ENCODE measurements around the gene DDX27.
"Not testable (repeated sequence)": the region's sequence is repeated elsewhere in the genome, so short reads cannot be mapped to it uniquely, and the experiment has no call there.

DDX27 gene

DNA sequence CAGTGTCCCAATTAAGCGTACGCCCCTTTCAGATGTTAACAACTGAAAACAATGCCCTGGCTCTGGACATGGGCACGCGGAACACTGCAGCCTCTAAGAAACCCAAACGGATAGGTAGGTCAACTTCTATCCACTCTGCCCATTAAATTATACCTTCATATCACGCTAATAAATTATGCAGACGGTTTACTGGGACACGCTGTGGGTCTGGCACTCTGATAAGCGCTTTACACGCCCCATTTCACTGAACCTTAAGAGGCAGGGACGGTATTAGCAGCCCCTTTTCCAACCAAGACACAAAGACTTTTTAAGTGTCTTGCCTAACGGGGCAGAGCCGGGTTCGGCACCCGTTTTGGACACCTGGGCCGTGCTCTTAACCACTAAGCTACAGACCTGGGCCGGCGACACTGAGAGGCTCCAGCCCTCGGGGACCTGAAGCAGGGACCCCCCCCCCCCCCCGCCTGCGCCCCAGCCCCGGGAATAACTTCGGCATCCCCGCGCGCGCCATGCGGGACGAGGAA lies 31.8 kb upstream of the DDX27 start:
- no peak for DNase-seq (ENCODE audit: low spot score)
- Histone ChIP-seq H3K27ac (peak overlapping the region; percentile 87 to 96), H3K4me3 (peak overlapping the region; percentile 94)
- TF ChIP-seq, protein P1, sequence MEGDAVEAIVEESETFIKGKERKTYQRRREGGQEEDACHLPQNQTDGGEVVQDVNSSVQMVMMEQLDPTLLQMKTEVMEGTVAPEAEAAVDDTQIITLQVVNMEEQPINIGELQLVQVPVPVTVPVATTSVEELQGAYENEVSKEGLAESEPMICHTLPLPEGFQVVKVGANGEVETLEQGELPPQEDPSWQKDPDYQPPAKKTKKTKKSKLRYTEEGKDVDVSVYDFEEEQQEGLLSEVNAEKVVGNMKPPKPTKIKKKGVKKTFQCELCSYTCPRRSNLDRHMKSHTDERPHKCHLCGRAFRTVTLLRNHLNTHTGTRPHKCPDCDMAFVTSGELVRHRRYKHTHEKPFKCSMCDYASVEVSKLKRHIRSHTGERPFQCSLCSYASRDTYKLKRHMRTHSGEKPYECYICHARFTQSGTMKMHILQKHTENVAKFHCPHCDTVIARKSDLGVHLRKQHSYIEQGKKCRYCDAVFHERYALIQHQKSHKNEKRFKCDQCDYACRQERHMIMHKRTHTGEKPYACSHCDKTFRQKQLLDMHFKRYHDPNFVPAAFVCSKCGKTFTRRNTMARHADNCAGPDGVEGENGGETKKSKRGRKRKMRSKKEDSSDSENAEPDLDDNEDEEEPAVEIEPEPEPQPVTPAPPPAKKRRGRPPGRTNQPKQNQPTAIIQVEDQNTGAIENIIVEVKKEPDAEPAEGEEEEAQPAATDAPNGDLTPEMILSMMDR (IDR thresholded peaks at IDR 0.05): no peak

DNA sequence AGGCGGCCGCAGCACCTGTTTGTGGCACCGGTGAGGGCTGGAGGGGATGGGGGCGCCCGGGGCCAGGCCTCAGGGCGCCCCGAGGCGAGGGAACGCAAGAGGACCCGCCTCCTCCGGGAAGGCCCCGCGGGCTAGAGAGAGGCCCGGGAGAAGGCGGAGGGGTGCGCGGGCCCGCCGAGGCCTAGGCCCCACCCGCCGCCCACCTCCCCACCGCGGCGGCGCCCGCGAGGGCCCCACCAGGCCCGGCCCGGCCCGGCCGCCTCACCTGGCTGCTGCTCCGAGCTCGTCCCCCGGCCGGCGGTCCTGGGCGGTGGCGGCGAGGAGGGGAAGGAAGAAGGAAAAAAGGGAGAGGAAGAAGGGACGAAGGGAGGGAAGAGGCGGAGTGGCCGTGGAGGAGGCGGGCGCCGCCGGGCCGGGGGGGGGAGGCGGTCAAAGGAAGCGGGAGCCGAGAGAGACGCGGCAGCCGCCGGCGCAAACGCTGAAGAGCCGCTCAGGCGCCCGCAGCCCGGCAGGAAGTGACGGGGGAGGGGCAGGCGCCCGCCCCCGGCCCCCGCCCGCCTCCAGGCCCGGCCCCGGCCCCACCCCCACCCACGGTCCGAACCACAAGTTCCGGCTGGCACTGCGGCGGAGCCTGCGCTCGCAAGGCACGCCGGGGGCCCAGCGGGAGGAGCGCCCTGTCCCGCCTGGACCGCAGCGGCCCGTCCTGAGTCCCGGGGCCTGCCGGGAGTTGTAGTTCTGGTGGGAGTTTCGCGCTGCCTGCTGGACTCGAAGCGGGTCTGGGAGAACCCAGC lies 31.2 kb upstream of the DDX27 start, which contains the start of gene STAU1:
TSS of gene STAU1 (minus strand) at position 484 of the 791 bp plus-strand sequence. CDS start 22,133 bp downstream, outside the sequence.
- Histone ChIP-seq H3K4me3 (peak within 1 kb of the TSS; percentile 94), H3K27ac (peak within 1 kb of the TSS; percentile 87 to 96)
- peak; percentile 96 for DNase-seq (ENCODE audit: low spot score)
- TF ChIP-seq, protein P1 (IDR thresholded peaks at IDR 0.05): no peak

DNA sequence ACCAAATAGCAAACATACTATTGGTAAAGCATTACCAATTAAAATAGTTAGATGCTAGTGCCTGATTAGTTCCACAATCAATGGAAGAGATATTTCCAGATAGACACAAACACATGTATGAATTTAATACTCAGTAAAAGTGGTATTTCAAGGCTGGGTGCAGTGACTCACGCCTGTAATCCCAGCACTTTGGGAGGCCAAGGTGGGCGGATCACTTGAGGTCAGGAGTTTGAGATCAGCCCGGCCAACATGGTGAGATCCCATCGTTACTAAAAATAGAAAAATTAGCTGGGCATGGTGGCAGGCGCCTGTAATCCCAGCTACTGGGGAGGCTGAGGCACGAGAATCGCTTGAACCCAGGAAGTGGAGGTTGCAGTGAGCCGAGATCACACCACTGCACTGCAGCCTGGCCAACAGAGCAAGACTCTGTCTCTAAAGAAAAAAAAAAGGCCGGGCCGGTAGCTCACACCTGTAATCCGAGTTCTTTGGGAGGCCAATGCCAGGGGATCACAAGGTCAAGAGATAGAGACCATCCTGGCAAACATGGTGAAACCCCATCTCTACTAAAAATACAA lies 26.2 kb upstream of the DDX27 start:
- not testable (repeated sequence) for H3K27ac ChIP-seq; DNase-seq (ENCODE audit: low spot score); H3K4me3 ChIP-seq

DNA sequence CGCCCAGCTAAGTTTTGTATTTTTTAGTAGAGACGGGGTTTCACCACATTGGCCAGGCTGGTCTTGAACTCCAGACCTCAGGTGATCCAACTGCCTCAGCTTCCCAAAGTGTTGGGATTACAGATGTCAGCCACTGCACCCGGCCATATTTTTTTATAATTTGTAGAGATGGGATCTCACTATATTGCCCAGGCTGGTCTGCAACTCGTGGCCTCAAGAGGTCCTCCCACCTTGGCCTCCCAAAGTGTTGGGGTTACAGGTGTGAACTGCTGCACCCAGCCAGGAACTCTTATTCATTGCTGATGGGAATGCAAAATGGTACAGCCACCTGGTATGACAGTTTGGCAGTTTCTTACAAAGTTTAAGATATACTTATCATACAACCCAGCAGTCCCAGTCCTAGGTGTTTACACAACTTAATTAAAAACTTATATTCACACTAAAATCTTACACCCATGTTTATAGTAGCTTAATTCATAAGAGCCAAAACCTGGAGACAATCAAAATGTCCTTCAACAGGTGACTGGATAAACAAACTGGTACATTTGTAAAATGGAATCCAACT lies 19.4 kb upstream of the DDX27 start:
- DNase-seq (ENCODE audit: low spot score): no peak
- H3K27ac ChIP-seq: no peak overlapping the region
- TF ChIP-seq, protein P1 (IDR thresholded peaks at IDR 0.05): no peak
- H3K4me3 ChIP-seq: no peak overlapping the region

DNA sequence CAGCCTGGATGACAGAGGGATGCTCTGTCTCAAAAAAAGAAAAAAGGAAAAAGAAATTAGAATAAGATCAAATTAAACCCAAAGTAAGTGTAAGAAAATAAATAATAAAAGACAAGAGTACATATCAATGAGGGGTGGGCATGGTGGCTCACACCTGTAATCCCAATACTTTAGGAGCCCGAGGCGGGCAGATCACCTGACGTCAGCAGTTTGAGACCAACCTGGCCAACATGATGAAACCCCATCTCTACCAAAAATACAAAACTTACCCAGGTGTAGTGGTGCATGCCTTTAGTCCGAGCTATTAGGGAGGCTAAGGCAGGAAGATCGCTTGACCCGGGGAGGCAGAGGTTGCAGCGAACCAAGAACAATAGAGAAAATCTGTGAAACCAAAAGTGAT lies 16.2 kb upstream of the DDX27 start:
- Histone ChIP-seq H3K4me3 (no peak overlapping the region), H3K27ac (no peak overlapping the region)
- DNase-seq (ENCODE audit: low spot score): no peak
- TF ChIP-seq, protein P1 (IDR thresholded peaks at IDR 0.05): no peak

- H3K4me3 ChIP-seq: no peak overlapping the region
These were observed 15.5 kb upstream of the DDX27 start for GRCh38 chr20:49203746-49204145.

DNA sequence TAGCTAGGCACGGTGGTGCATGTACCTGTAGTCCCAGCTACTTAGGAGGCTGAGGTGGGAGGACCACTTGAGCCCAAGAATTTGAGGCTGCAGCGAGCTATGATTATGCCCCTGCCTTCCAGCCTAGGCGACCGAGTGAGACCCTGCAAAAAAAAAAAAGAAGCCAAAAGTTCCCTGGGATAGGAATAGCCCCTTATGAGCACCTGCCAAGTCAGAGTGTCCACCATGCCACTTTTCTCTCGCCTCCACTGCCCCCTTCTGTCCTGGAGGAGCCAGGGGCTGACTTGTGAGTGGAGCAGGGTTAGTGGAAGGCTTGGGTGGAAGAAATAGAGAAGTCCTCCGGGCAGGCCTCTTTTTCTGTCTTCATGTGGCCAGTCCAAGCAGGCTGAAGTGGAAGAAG lies 12.1 kb upstream of the DDX27 start:
- DNase-seq (ENCODE audit: low spot score): no peak
- no peak overlapping the region for H3K27ac ChIP-seq
- TF ChIP-seq, protein P1 (IDR thresholded peaks at IDR 0.05): no peak
- H3K4me3 ChIP-seq: no peak overlapping the region

More at GRCh38 chr20:49203746-49204145, 15.5 kb upstream of the DDX27 start:
- TF ChIP-seq, protein P1 (IDR thresholded peaks at IDR 0.05): no peak
- H3K27ac ChIP-seq: no peak overlapping the region
- DNase-seq (ENCODE audit: low spot score): no peak
